Tibial nerve (tissue), 4 donors: Measurements from ENCODE around the gene NCEH1.

ENCODE experiments used
- CTCF ChIP-seq, 5 experiments: fragments of 200-600 bp in 3 of 5; fragments of 450-650 bp in 2 of 5; sonication (generic) in 3 of 5; IDR thresholded peaks; one replicate each; pipeline ENCODE4 v1.5.1; 2016 to 2019; ENCODE audit warnings: antibody characterized with exemption in 5 of 5, mild to moderate bottlenecking in 3 of 5, moderate library complexity in 2 of 5
- EP300 ChIP-seq, 2 donors: sonication (generic); formaldehyde crosslinking; IDR thresholded peaks; one replicate each; pipeline ENCODE4 v1.6.1; 2017; ENCODE audit warnings: antibody characterized with exemption in 2 of 2, mild to moderate bottlenecking in 1 of 2
- POLR2A ChIP-seq, 2 donors: fragments of 450-650 bp; IDR thresholded peaks; one replicate each; pipeline ENCODE4 v1.6.1; 2017; ENCODE audit warnings: antibody characterized with exemption in 2 of 2, mild to moderate bottlenecking in 2 of 2, moderate library complexity in 2 of 2

- TF ChIP-seq CTCF (IDR thresholded peaks at IDR 0.05) (no peak), EP300 (IDR thresholded peaks at IDR 0.05) (no peak), POLR2A (IDR thresholded peaks at IDR 0.05) (no peak)
Measured at GRCh38 chr3:172640751-172641150, 70.1 kb downstream of the NCEH1 start.
